Hepatic stellate cell (primary cell): ENCODE results near the gene UNC79.

Experiments used
- DNase-seq: peaks from one replicate; pipeline ENCODE4 v3.0.0; 2011; ENCODE audit warnings: low spot score

UNC79 gene

DNA sequence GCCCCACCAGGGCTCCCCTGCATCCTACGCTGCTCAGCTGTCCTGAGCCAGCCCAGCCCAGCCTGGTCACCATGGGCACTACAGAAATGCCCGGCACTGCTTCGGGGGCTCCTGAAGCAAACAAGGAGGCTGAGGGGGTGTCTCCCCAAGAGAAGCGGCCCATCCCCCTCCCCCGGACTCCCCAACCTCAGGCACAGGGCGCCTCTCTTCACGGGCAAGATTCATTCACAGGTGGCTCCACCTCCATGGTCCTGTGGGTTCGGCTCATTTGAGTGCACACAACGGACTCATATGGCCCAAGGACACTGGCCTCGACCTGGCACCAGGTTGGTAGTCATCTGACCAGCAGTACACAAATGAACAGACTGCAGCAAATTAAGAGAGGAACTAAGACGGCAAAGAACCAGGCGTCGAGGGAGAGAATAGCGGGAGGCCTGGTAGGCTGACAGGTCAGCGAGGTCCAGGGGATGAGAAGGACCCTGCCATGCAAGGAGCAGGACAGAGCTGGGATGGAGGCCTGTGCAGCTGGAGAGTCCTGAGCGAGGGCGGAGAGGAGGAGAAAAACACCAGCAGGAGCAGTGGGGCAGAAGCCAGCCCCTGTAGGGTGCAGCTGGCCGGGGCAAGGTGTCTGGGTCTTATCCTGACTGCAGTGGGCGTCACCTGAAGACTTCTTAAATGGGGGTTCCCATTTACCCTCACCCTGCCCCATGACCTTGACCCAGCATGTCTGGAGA is 297.3 kb downstream of the UNC79 start:
- DNase-seq = no peak

DNA sequence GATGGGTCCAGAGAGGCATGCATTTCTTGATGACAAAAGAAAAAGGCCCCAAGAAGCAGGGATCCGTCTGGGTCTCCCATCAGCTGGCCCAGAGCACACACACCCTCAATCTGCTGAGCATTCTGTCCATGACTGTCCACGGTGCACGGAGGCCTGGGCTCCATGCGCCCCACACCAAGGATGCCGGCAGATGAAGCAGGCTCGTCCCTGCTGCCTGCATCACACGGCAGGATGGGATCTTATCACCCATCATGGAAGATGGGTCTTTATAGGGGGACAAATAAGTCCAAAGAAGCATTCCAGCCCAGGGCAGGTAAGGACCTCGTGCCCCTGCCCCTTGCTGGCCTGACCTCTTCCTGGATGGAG is 297.9 kb downstream of the UNC79 start:
- no peak for DNase-seq

GRCh38 chr14:93729993-93730392 is 299.3 kb downstream of the UNC79 start:
- no peak for DNase-seq

GRCh38 chr14:93731753-93732152 is 301.0 kb downstream of the UNC79 start:
- no peak for DNase-seq

DNA sequence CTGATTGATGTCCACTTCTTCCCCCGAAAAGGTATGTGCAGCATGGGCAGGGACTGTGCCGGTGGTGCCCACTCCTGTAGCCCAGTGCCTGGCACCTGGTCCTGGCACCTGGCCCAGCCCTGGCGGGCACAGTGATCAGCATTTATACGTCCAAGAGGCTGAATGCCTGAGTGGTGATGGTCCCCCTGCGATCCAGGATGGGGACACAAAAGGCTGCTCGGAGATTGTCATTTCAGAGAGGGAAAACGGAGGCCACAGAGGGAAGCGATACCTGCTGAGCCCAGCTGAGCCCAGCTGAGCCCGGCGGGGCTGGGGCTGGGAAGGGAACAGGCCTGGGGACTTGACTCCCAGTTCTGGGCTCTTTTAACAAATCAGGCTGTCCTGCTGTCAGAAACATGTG is 301.8 kb downstream of the UNC79 start:
- no peak for DNase-seq

DNA sequence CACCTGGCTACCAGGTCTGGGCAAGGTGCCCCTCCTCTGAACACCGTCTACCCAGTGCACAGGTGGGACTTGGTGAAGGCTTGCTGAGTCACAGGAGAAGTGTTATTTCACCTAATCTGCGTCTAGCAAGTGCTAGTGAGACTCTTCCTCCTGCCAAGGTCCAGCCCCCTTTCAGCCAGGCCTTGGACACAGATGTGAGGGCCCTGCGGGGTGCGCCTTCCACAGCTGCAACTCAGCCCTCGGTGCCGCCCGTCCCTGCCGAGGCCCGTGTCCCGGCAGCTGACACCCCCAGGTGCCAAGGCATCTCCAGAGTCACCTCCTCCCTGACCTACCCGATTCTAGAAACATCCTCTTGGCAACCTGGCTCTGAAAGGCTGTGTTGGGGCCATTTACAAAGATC is 302.5 kb downstream of the UNC79 start:
- DNase-seq = no peak

DNA sequence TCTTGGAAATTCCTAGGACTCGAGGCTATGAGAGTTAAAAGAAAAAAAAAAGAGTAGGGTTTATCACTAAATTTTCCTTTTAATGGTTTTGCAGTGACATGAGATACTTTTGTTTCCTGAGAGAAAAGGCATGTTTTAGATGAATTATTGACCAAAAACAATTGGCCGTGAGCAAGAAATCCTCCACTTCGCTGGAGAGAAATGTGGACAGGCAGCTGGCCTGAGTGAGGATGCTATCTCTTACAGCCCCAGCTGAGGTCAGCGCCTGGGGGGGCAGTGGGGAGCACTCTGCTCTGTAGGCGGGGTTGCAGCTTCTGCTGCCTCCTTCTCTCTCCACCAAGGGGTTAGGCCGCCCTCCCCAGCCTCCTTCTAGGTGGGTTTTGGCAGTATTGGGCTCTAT is 302.9 kb downstream of the UNC79 start:
- no peak for DNase-seq

DNA sequence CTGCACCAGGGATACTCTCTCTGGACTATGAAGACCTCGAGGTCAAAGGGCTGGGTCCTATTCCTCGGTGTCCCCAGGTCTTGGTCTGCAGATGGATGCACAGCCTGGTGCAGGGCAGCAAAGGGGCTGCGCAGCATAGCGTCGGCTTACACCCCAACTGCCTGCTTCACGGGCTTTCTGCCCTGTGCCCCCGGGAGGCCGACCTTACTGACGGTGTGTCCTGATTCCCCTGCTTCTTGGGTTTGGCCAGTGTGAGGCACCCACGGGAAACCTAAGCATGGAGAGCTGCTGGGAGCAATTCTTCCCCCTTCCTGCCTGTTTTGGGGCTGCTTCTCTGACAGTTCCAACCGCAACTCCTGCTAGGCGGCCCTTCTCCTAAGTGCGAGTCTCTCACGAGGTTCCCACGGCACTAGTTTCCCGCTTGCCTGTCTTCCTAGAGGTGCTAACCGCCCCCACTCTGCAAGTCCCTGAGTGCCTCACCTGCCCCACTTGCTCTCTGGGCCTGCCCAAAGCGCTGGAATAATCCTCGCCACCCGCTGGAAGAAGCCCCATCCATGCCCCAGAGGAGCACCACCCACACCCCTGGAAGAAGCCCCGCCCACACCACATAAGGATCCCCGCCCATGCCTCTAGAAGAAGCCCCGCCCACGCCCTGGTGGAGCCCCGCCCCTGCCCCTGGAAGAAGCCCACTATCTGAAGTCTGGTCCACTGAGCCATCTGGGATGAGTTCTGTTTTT is 303.5 kb downstream of the UNC79 start:
- DNase-seq = no peak

DNA sequence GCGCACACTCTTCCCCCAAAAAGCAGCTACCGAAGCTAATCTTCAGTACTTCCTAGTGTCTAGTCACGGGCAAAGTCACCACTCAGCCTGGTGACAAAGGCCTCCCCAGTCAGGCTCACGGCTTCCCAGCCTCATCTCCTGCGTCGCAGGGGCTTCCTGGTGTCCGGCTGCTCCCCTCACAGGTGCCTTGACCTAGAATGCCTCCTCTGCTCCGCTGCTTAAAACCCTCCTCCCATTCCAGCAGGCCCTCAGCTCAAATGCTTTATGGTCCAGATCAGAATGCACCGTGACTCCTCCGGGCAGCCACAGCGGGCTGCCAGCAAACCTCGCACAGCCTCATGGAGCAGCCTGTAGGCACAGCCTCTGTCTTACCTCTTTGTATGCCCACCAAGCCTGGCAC is 304.5 kb downstream of the UNC79 start:
- no peak for DNase-seq

DNA sequence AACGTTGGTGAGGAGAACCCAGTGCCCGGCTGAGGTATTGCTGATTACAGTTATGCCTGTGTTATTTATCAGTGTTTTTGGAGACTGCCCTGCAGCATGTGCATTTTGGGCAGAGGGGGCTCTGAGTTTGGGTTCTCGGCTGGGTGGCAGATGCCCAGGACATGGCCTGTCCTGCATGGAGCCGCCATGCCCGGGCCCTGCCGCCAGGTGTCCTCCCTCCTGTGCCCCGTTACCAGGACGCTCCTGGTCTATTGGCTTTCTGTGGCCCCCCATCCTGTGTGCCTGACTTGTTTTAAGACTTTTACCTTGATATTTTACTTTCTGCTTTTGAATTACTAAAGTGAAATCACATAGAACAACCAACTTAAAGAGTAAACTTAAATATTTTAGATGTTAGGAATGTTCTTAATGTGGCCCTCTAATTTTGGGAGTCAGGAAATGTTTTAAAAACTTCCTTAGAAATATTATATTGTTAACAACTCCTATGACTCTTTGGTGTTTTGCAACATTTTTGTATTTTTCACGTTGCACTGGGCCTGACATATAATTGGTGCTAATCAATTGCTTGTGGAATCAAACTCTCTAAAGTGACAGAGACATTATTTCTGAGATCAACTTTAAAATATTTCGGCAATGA is 305.8 kb downstream of the UNC79 start:
- peak; percentile 30 for DNase-seq

DNA sequence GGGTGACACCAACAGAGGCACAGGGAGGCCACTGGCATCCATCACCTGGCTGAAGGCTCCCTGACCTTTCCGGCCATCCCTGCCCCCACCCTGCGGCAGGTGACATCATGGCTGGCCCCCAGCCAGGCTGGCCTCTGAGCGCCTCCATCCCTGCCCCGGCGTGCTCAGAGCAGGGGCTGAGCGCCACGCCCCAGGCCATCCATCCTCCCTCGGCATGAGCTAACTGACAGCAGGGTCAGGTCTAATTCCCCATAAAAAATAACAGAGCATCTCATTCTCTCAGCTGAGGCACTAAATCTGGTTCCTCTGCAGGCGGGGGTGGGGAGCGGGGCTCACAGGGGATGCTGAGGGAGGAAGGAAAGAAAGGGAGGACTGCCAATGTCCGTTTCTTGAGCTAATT is 306.9 kb downstream of the UNC79 start:
- DNase-seq = no peak

- no peak for DNase-seq
Observed at GRCh38 chr14:93741556-93742230, 311.0 kb downstream of the UNC79 start.

GRCh38 chr14:93742761-93743160 is 312.0 kb downstream of the UNC79 start:
- no peak for DNase-seq

GRCh38 chr14:93743270-93744060 is 312.7 kb downstream of the UNC79 start:
- DNase-seq = no peak

DNA sequence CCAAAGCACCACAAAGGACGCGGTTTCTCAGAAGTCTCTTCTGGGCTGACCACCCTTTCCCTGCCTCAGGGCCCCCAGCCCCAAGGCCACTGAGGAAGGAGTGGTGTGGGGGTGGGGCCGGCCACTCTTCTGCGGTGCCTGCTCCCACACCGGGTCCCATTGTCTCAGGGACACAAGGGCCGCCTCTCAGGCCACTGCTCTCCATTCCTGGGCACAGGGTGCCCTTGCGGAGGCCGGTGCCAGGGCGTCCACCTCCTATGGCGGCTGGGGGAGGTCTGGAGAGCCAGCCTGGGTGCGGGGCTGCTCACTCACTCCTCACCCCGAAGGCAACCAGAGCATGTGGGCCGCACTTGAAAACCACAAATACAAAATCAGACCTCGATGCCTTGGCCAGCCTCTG is 313.4 kb downstream of the UNC79 start:
- DNase-seq = no peak

GRCh38 chr14:93744876-93745275 is 314.1 kb downstream of the UNC79 start:
- no peak for DNase-seq

DNA sequence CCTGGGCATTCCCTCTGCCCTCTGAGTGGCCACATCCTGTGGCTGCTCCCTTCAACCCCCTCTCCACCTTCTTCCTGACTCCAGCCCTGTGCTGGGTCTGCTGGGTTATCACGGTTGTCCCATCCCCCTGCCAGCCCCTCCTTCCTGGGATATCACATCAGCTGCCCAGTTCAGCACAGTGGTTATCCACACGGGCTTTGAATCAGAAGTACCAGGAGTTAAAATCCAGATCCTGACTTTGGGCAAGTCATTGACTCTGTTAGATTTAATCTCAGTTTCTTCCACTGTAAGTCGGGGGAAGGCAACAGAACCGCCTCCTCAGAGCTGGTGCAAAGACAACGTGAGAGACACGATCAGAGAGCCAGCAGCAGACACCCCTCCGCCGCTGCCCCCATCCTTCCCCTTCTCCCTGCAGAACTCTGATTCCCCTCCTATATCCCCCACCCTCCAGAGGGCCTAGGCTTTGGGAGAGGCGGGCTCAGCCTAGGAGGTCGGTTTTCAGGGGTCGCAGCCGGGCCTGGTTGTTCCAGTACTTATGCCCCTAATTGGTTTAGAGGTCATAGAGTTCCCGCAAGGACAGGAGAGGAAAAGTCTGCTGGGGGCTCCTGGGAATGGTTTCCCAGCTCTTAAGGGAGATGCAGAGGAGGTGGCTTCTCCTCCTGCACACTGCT is 315.0 kb downstream of the UNC79 start:
- DNase-seq = no peak

- no peak for DNase-seq
Observed at GRCh38 chr14:93747102-93747501, 316.4 kb downstream of the UNC79 start.

DNA sequence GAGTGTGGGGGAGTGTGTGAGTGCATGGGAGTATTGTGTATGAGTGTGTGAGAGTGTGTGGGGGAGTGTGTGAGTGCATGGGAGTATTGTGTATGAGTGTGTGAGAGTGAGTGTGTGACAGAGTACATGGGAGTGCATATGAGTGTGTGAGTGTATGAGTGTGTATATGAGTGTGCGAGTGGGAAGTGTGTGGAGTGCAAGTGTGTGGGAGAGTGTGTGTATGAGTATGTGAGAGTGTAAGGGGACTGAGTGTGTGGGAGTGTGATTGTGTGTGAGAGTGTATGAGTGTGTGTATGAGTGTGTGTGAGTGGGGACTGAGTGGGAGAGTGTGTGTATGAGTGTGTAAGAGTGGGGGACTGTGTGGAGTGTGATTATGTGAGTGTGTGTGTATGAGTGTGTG is 316.8 kb downstream of the UNC79 start:
- DNase-seq = no peak

- no peak for DNase-seq
Observed at GRCh38 chr14:93748208-93749075, 317.7 kb downstream of the UNC79 start.

GRCh38 chr14:93749076-93749420 is 318.3 kb downstream of the UNC79 start:
- no peak for DNase-seq
